NCI-H128 (cell line): Measurements from ENCODE around the gene SGO1.
"Not testable (repeated sequence)": the region's sequence is repeated elsewhere in the genome, so short reads cannot be mapped to it uniquely, and the experiment has no call there.

ENCODE experiments used
- DNase-seq: peaks from one replicate; lab custom pipeline; 2025; ENCODE audit not compliant: unreplicated experiment; lab: John Stamatoyannopoulos, UW

SGO1 gene

GRCh38 chr3:20185679-20186599 is at the start of gene SGO1:
Gene SGO1, minus strand, starts transcription at chr3:20186206. Its CDS starts 2,179 bp downstream, at chr3:20184027.
- peak; percentile 84 for DNase-seq

- DNase-seq = no peak
Observed at GRCh38 chr3:20235796-20236195, 49.8 kb upstream of the SGO1 start.

- DNase-seq = no peak
Observed at GRCh38 chr3:20232906-20233780, 47.1 kb upstream of the SGO1 start.

GRCh38 chr3:20230954-20231353 is 44.9 kb upstream of the SGO1 start:
- no peak for DNase-seq

GRCh38 chr3:20225769-20226168 is 39.8 kb upstream of the SGO1 start:
- DNase-seq = no peak

- no peak for DNase-seq
Observed at GRCh38 chr3:20222274-20222673, 36.3 kb upstream of the SGO1 start.

- no peak for DNase-seq
Observed at GRCh38 chr3:20218215-20218614, 32.2 kb upstream of the SGO1 start.

GRCh38 chr3:20215636-20216035 is 29.6 kb upstream of the SGO1 start:
- no peak for DNase-seq

GRCh38 chr3:20213491-20213890 is 27.5 kb upstream of the SGO1 start:
- not testable (repeated sequence) for DNase-seq

GRCh38 chr3:20207945-20208344 is 21.9 kb upstream of the SGO1 start:
- not testable (repeated sequence) for DNase-seq

GRCh38 chr3:20205898-20206297 is 19.9 kb upstream of the SGO1 start:
- DNase-seq = not testable (repeated sequence)

GRCh38 chr3:20201143-20201542 is 15.1 kb upstream of the SGO1 start:
- DNase-seq = no peak

- DNase-seq = no peak
Observed at GRCh38 chr3:20197775-20198174, 11.8 kb upstream of the SGO1 start.

- no peak for DNase-seq
Observed at GRCh38 chr3:20194793-20195460, 8.9 kb upstream of the SGO1 start.

- DNase-seq = no peak
Observed at GRCh38 chr3:20190991-20191390, 5.0 kb upstream of the SGO1 start.

GRCh38 chr3:20186600-20187004 is 596 bp upstream of the SGO1 start:
- no peak for DNase-seq

- DNase-seq = no peak
Observed at GRCh38 chr3:20185331-20185678, 701 bp downstream of the SGO1 start.

GRCh38 chr3:20182206-20182605 is 3.8 kb downstream of the SGO1 start:
- DNase-seq = no peak

GRCh38 chr3:20181276-20181675 is 4.7 kb downstream of the SGO1 start:
- DNase-seq = no peak

- DNase-seq = peak; percentile 51
Observed at GRCh38 chr3:20173844-20174410, 12.1 kb downstream of the SGO1 start.

GRCh38 chr3:20161714-20162113 is 24.3 kb downstream of the SGO1 start:
- no peak for DNase-seq
